ENCODE results near the gene NARF. TPM values are rescaled to one million over a fixed set of nuclear protein-coding genes. Genes with fewer than 3 reads are reported as not detected.

NARF gene
- polyA plus RNA-seq, 1 experiment, result 76.1 TPM

GRCh38 chr17:82445542-82445941 is 13.0 kb upstream of the NARF start:
- Histone ChIP-seq H3K4me3 (ENCODE audit: low read depth, low read length) (no peak overlapping the region), H3K27me3 (ENCODE audit: control insufficient read depth, insufficient read depth, low read length) (no peaks in the 10 kb centered on the region), H3K27ac (ENCODE audit: low read depth, low read length) (no peak overlapping the region), H3K9me3 (ENCODE audit: control insufficient read depth, insufficient read depth, low read length) (peaks cover 5% of the 10 kb centered on the region; the same call in 1 of the 2 replicates)
- ChIA-PET CTCF (no interaction called here), POLR2A (no interaction called here)
- no peak for DNase-seq (ENCODE audit: low read depth, low spot score)
- TF ChIP-seq CTCF (IDR thresholded peaks at IDR 0.05; ENCODE audit: low read depth, low read length), result no peak

- Histone ChIP-seq H3K27me3 (ENCODE audit: control insufficient read depth, insufficient read depth, low read length) (no peaks in the 10 kb centered on the region), H3K4me3 (ENCODE audit: low read depth, low read length) (no peak overlapping the region), H3K9me3 (ENCODE audit: control insufficient read depth, insufficient read depth, low read length) (peaks cover 5% of the 10 kb centered on the region; the same call in 1 of the 2 replicates), H3K27ac (ENCODE audit: low read depth, low read length) (no peak overlapping the region)
- DNase-seq (ENCODE audit: low read depth, low spot score), result no peak
- no peak for TF ChIP-seq CTCF (IDR thresholded peaks at IDR 0.05; ENCODE audit: low read depth, low read length)
- CTCF ChIA-PET, result no interaction called here
- POLR2A ChIA-PET, result no interaction called here
These were observed 12.4 kb upstream of the NARF start for GRCh38 chr17:82446124-82446523.

GRCh38 chr17:82446649-82447048 is 11.9 kb upstream of the NARF start:
- Histone ChIP-seq H3K4me3 (ENCODE audit: low read depth, low read length) (no peak overlapping the region), H3K9me3 (ENCODE audit: control insufficient read depth, insufficient read depth, low read length) (peaks cover 5% of the 10 kb centered on the region; the same call in 1 of the 2 replicates), H3K27me3 (ENCODE audit: control insufficient read depth, insufficient read depth, low read length) (no peaks in the 10 kb centered on the region), H3K27ac (ENCODE audit: low read depth, low read length) (no peak overlapping the region)
- TF ChIP-seq CTCF (IDR thresholded peaks at IDR 0.05; ENCODE audit: low read depth, low read length), result no peak
- ChIA-PET CTCF (interaction anchor here (0.9 kb wide), 1 partner anchor 76 kb away, joined by 4 read pairs; no protein-coding TSS in a partner anchor), POLR2A (no interaction called here)
- no peak for DNase-seq (ENCODE audit: low read depth, low spot score)

- Histone ChIP-seq H3K27ac (ENCODE audit: low read depth, low read length) (no peak overlapping the region), H3K27me3 (ENCODE audit: control insufficient read depth, insufficient read depth, low read length) (no peaks in the 10 kb centered on the region), H3K9me3 (ENCODE audit: control insufficient read depth, insufficient read depth, low read length) (peaks cover 5% of the 10 kb centered on the region; the same call in 1 of the 2 replicates), H3K4me3 (ENCODE audit: low read depth, low read length) (no peak overlapping the region)
- CTCF ChIA-PET, result interaction anchor here (0.6 kb wide), 1 partner anchor 23 kb away, joined by 3 read pairs; no protein-coding TSS in a partner anchor
- no peak for TF ChIP-seq CTCF (IDR thresholded peaks at IDR 0.05; ENCODE audit: low read depth, low read length)
- DNase-seq (ENCODE audit: low read depth, low spot score), result no peak
- POLR2A ChIA-PET, result no interaction called here
These were observed 10.7 kb upstream of the NARF start for GRCh38 chr17:82447876-82448275.

- H3K4me3 ChIP-seq (ENCODE audit: low read depth, low read length), result peak overlapping the region; percentile 89
- H3K9me3 ChIP-seq (ENCODE audit: control insufficient read depth, insufficient read depth, low read length), result peaks cover 13% of the 10 kb centered on the region; the same call in 1 of the 2 replicates
- no peak overlapping the region for H3K27ac ChIP-seq (ENCODE audit: low read depth, low read length)
- ChIA-PET CTCF (no interaction called here), POLR2A (no interaction called here)
- TF ChIP-seq CTCF (IDR thresholded peaks at IDR 0.05; ENCODE audit: low read depth, low read length), result no peak
- no peaks in the 10 kb centered on the region for H3K27me3 ChIP-seq (ENCODE audit: control insufficient read depth, insufficient read depth, low read length)
- no peak for DNase-seq (ENCODE audit: low read depth, low spot score)
These were observed 9.2 kb upstream of the NARF start for GRCh38 chr17:82449131-82449882.
